C4-2B (cell line): ENCODE results near the gene INSYN2B.

Experiments
- ZFX ChIP-seq: fragments of 450-650 bp; IDR thresholded peaks from 2 replicates; pipeline ENCODE4 v1.6.1; 2017
- TF ChIP-seq, protein P1 (sequence below): fragments of 450-650 bp; conservative IDR thresholded peaks from 2 replicates; pipeline ENCODE4 v1.5.1; 2017; ENCODE audit warnings: mild to moderate bottlenecking

DNA sequence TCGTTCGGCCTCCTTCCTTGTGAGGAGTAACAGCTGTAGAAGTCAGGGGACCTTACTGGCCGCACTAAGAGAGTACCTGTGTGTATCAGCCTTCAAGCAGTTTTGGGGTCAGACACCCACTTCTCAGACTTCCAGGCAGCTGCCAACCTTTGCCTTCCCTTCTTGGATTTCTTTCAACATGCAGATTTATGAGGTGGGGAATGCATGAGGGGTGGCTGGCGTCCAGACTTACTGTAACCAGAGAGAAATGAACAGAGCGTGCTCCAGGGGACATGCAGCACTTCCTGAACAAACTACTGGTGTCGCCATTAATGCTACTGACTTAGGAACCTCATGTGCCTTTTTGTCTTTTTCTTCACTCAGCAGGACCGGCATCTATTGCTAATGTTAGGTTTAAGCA, 46.7 kb downstream of the INSYN2B start:
- TF ChIP-seq, protein P1, sequence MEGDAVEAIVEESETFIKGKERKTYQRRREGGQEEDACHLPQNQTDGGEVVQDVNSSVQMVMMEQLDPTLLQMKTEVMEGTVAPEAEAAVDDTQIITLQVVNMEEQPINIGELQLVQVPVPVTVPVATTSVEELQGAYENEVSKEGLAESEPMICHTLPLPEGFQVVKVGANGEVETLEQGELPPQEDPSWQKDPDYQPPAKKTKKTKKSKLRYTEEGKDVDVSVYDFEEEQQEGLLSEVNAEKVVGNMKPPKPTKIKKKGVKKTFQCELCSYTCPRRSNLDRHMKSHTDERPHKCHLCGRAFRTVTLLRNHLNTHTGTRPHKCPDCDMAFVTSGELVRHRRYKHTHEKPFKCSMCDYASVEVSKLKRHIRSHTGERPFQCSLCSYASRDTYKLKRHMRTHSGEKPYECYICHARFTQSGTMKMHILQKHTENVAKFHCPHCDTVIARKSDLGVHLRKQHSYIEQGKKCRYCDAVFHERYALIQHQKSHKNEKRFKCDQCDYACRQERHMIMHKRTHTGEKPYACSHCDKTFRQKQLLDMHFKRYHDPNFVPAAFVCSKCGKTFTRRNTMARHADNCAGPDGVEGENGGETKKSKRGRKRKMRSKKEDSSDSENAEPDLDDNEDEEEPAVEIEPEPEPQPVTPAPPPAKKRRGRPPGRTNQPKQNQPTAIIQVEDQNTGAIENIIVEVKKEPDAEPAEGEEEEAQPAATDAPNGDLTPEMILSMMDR = no peak
- TF ChIP-seq ZFX = no peak
